ENCODE results near the gene ERVK3-1. TPM values are rescaled to one million over a fixed set of nuclear protein-coding genes. Genes with fewer than 3 reads are reported as not detected.

Gene ERVK3-1
- total and polyA plus RNA-seq, 2 of the 8 experiments (the other 6 are each of a cell fraction or from before 2014, with no cell fraction given) = 29.9 to 31.5 TPM

- TF ChIP-seq TCF12 (IDR thresholded peaks at IDR 0.05; ENCODE audit: low read depth, low read length) (peak; percentile 55; the same call in 1 of the 2 replicates), RNF2 (IDR thresholded peaks at IDR 0.05; ENCODE audit: borderline replicate concordance, low read depth, low read length, missing control alignments, poor library complexity, severe bottlenecking) (no peak), TAF7 (optimal IDR thresholded peaks at IDR 0.05; ENCODE audit: borderline replicate concordance, low read depth, low read length) (no peak), JUND (IDR thresholded peaks at IDR 0.05; ENCODE audit: low read length) (no peak), NRF1 (IDR thresholded peaks at IDR 0.05; ENCODE audit: low read depth, low read length) (no peak), BACH1 (IDR thresholded peaks at IDR 0.05; ENCODE audit: low read length) (no peak)
These were observed 42.9 kb upstream of the ERVK3-1 start (continued) for GRCh38 chr19:58261968-58262921.
